H9 (cell line): ENCODE measurements around the gene PDE4B. TPM values are rescaled to one million over a fixed set of nuclear protein-coding genes. Genes with fewer than 3 reads are reported as not detected.

Experiments
- DNase-seq: peaks from one replicate; pipeline ENCODE4 v3.0.0-alpha.2; 2017
- H2AFZ ChIP-seq: one replicate; pipeline ENCODE4 v1.6.1; 2013; ENCODE audit warnings: mild to moderate bottlenecking, low read length, control low read depth, moderate library complexity
- H2AK5ac ChIP-seq: 2 replicates; pipeline ENCODE4 v1.6.1; 2013; ENCODE audit warnings: low read length, control low read depth, mixed read lengths; ENCODE audit not compliant: insufficient read length
- H2BK120ac ChIP-seq: one replicate; pipeline ENCODE4 v1.6.1; 2013; ENCODE audit warnings: low read depth, mild to moderate bottlenecking, low read length, control low read depth, inconsistent platforms; ENCODE audit not compliant: poor library complexity, severe bottlenecking
- H2BK12ac ChIP-seq: 2 replicates; pipeline ENCODE4 v1.6.1; 2013; ENCODE audit warnings: low read length, control low read depth, mixed read lengths, low read depth; ENCODE audit not compliant: insufficient read length
- H2BK15ac ChIP-seq: 2 replicates; pipeline ENCODE4 v1.6.1; 2013; ENCODE audit warnings: low read depth, low read length, control low read depth
- H2BK20ac ChIP-seq: one replicate; pipeline ENCODE4 v1.6.1; 2013; ENCODE audit warnings: low read depth, mild to moderate bottlenecking, low read length, control low read depth, inconsistent platforms; ENCODE audit not compliant: poor library complexity, severe bottlenecking
- H2BK5ac ChIP-seq: 2 replicates; pipeline ENCODE4 v1.6.1; 2013; ENCODE audit warnings: low read length, control low read depth, mixed read lengths; ENCODE audit not compliant: insufficient read length
- H3K14ac ChIP-seq: 2 replicates; pipeline ENCODE4 v1.6.1; 2013; ENCODE audit warnings: low read length, control low read depth; ENCODE audit not compliant: insufficient read depth
- H3K18ac ChIP-seq: 2 replicates; pipeline ENCODE4 v1.6.1; 2013; ENCODE audit warnings: low read depth, mild to moderate bottlenecking, mixed read lengths, low read length, control low read depth; ENCODE audit not compliant: insufficient read length
- H3K23ac ChIP-seq: 2 replicates; pipeline ENCODE4 v1.6.1; 2013; ENCODE audit warnings: low read length, control low read depth, mixed read lengths, low read depth; ENCODE audit not compliant: insufficient read length
- H3K23me2 ChIP-seq: 2 replicates; pipeline ENCODE4 v1.6.1; 2013; ENCODE audit warnings: low read depth, mild to moderate bottlenecking, mixed read lengths, low read length, control low read depth; ENCODE audit not compliant: insufficient read length, poor library complexity, severe bottlenecking
- H3K27ac ChIP-seq: 2 replicates; pipeline ENCODE4 v1.5.1; 2013; ENCODE audit warnings: low read length, control low read depth, mixed read lengths, low read depth; ENCODE audit not compliant: insufficient read length
- H3K27me3 ChIP-seq: 2 replicates; pipeline ENCODE4 v1.6.1; 2013; ENCODE audit warnings: low read length, control low read depth, inconsistent platforms; ENCODE audit not compliant: insufficient read depth
- H3K4ac ChIP-seq: 2 replicates; pipeline ENCODE4 v1.6.1; 2013; ENCODE audit warnings: low read depth, mild to moderate bottlenecking, control low read depth, inconsistent platforms, low read length, moderate library complexity
- H3K4me1 ChIP-seq: 2 replicates; pipeline ENCODE4 v1.6.1; 2013; ENCODE audit warnings: low read length, control low read depth, inconsistent platforms; ENCODE audit not compliant: insufficient read depth
- H3K4me2 ChIP-seq: 2 replicates; pipeline ENCODE4 v1.6.1; 2013; ENCODE audit warnings: low read length, control low read depth, mixed read lengths; ENCODE audit not compliant: insufficient read length, insufficient read depth
- H3K56ac ChIP-seq: 2 replicates; pipeline ENCODE4 v1.6.1; 2013; ENCODE audit warnings: low read depth, mild to moderate bottlenecking, mixed read lengths, low read length, control low read depth; ENCODE audit not compliant: insufficient read length
- H3K79me1 ChIP-seq: 2 replicates; pipeline ENCODE4 v1.6.1; 2013; ENCODE audit warnings: low read depth, mild to moderate bottlenecking, moderate library complexity, low read length, control low read depth, inconsistent platforms; ENCODE audit not compliant: insufficient read depth, poor library complexity, severe bottlenecking
- H3K79me2 ChIP-seq: 2 replicates; pipeline ENCODE4 v1.6.1; 2013; ENCODE audit warnings: low read length, control low read depth, inconsistent platforms; ENCODE audit not compliant: insufficient read depth
- H3K9ac ChIP-seq: 2 replicates; pipeline ENCODE4 v1.6.1; 2013; ENCODE audit warnings: low read length, control low read depth, mixed read lengths; ENCODE audit not compliant: insufficient read length; ENCODE audit errors: extremely low read depth
- H3K9me3 ChIP-seq: one replicate; pipeline ENCODE4 v1.6.1; 2013; ENCODE audit warnings: low read depth, low read length, inconsistent platforms; ENCODE audit not compliant: control insufficient read depth
- H3T11ph ChIP-seq: one replicate; pipeline ENCODE4 v1.6.1; 2013; ENCODE audit warnings: mild to moderate bottlenecking, low read length, control low read depth, inconsistent platforms
- H4K20me1 ChIP-seq: one replicate; pipeline ENCODE4 v1.6.1; 2013; ENCODE audit not compliant: control insufficient read depth, insufficient read length, insufficient read depth
- H4K5ac ChIP-seq: 2 replicates; pipeline ENCODE4 v1.6.1; 2013; ENCODE audit warnings: low read depth, mild to moderate bottlenecking, mixed read lengths, low read length, control low read depth; ENCODE audit not compliant: insufficient read length
- H4K8ac ChIP-seq: replicated peaks from 2 replicates; pipeline ENCODE4 v1.6.1; 2013; ENCODE audit warnings: low read length, control low read depth, mixed read lengths, low read depth; ENCODE audit not compliant: insufficient read length
- H4K91ac ChIP-seq: 2 replicates; pipeline ENCODE4 v1.6.1; 2013; ENCODE audit warnings: low read depth, mild to moderate bottlenecking, moderate library complexity, mixed read lengths, low read length, control low read depth; ENCODE audit not compliant: insufficient read length
- H3K27ac Mint-ChIP-seq, 3 experiments: 2 replicates in 2 of 3; 3 replicates in 1 of 3; pipeline ENCODE4 v1.8.0; 2020 to 2021; ENCODE audit warnings: mixed read lengths in 3 of 3, mild to moderate bottlenecking in 1 of 3, moderate library complexity in 1 of 3
- H3K27me3 Mint-ChIP-seq: 2 replicates; pipeline ENCODE4 v1.8.0; 2021; ENCODE audit warnings: low read depth, mild to moderate bottlenecking, moderate library complexity, mixed read lengths
- H3K36me3 Mint-ChIP-seq, 3 experiments: 2 replicates in 2 of 3; 3 replicates in 1 of 3; pipeline ENCODE4 v1.8.0; 2020 to 2021; ENCODE audit warnings: low read depth in 3 of 3, mixed read lengths in 3 of 3; ENCODE audit not compliant: insufficient read depth in 1 of 3
- H3K4me1 Mint-ChIP-seq, 2 experiments: 2 replicates each; pipeline ENCODE4 v1.8.0; 2020; ENCODE audit warnings: mixed read lengths in 2 of 2
- H3K4me3 Mint-ChIP-seq, 2 experiments: 2 replicates in 1 of 2; 3 replicates in 1 of 2; pipeline ENCODE4 v1.8.0; 2020 to 2021; ENCODE audit warnings: mild to moderate bottlenecking in 2 of 2, mixed read lengths in 2 of 2, moderate library complexity in 1 of 2
- H3K9me3 Mint-ChIP-seq, 2 experiments: 2 replicates in 1 of 2; 3 replicates in 1 of 2; pipeline ENCODE4 v1.8.0; 2020; ENCODE audit warnings: mild to moderate bottlenecking in 2 of 2, mixed read lengths in 2 of 2, moderate library complexity in 1 of 2
- WGBS: extraction: QIAGEN DNeasy Blood & Tissue Kit; methylation state at CpG from one replicate; pipeline ENCODE4 v1.1.7; 2013; ENCODE audit warnings: missing lambda C conversion rate, low lambda C conversion rate, mixed read lengths; ENCODE audit not compliant: insufficient read length; ENCODE audit errors: extremely low coverage; 5-methylcytosine and 5-hydroxymethylcytosine counted together
- total RNA-seq: library from RNA; stranded (reverse); gene quantifications from 2 replicates; pipeline ENCODE4 v1.2.1, GENCODE V29; 2021
- TF ChIP-seq, protein P1 (sequence below): fragments of 200-600 bp; sonication (generic); conservative IDR thresholded peaks from 3 replicates; pipeline ENCODE4 v1.8.0; 2021; ENCODE audit warnings: antibody characterized with exemption, mild to moderate bottlenecking

The PDE4B gene
- total RNA-seq, 1 experiment from 2014 or later = 19.8 TPM

DNA sequence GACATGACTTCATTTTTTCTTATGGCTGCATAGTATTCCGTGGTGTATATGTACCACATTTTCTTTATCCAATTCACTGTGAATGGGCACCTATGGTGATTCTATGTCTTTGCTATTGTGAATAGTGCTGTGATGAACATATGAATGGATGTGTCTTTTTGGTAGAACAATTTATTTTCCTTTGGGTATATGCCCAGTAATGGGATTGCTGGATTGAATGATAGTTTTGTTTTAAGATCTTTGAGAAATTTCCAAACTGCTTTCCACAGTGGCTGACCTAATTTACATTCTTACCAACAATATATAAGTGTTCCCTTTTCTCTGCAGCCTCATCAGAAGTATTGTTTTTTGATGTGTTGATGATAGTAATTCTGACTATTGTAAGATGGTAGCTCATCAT lies 379.6 kb downstream of the PDE4B start:
- Histone ChIP-seq H2BK120ac (no peak overlapping the region), H3K14ac (no peak overlapping the region), H3K4ac (no peak overlapping the region), H2BK5ac (no peak overlapping the region), H3K23me2 (no peaks in the 10 kb centered on the region), H3K27me3 (peaks cover 2% of the 10 kb centered on the region; the same call in 1 of the 2 replicates), H2BK15ac (no peak overlapping the region), H3K9me3 (no peaks in the 10 kb centered on the region), H4K20me1 (no peaks in the 10 kb centered on the region), H3K79me2 (no peaks in the 10 kb centered on the region), H3K27ac (no peak overlapping the region), H2BK12ac (no peak overlapping the region), H3K4me1 (no peaks in the 10 kb centered on the region), H3K18ac (no peak overlapping the region), H3K23ac (no peak overlapping the region), H3K4me2 (no peak overlapping the region), H3K9ac (no peak overlapping the region), H3T11ph (no peak overlapping the region), H2BK20ac (no peak overlapping the region), H4K5ac (no peak overlapping the region), H4K91ac (no peak overlapping the region), H2AK5ac (no peak overlapping the region), H2AFZ (no peak overlapping the region), H4K8ac (no peak overlapping the region), H3K56ac (no peak overlapping the region), H3K79me1 (no peaks in the 10 kb centered on the region)
- TF ChIP-seq, protein P1, sequence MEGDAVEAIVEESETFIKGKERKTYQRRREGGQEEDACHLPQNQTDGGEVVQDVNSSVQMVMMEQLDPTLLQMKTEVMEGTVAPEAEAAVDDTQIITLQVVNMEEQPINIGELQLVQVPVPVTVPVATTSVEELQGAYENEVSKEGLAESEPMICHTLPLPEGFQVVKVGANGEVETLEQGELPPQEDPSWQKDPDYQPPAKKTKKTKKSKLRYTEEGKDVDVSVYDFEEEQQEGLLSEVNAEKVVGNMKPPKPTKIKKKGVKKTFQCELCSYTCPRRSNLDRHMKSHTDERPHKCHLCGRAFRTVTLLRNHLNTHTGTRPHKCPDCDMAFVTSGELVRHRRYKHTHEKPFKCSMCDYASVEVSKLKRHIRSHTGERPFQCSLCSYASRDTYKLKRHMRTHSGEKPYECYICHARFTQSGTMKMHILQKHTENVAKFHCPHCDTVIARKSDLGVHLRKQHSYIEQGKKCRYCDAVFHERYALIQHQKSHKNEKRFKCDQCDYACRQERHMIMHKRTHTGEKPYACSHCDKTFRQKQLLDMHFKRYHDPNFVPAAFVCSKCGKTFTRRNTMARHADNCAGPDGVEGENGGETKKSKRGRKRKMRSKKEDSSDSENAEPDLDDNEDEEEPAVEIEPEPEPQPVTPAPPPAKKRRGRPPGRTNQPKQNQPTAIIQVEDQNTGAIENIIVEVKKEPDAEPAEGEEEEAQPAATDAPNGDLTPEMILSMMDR = no peak
- Mint-ChIP-seq H3K27ac (no peak overlapping the region), H3K9me3 (no peaks in the 10 kb centered on the region), H3K4me3 (no peak overlapping the region), H3K27me3 (no peaks in the 10 kb centered on the region; the same call in 1 of the 2 replicates), H3K36me3 (no peaks in the 10 kb centered on the region), H3K4me1 (peaks cover 3 to 8% of the 10 kb centered on the region in 2 experiments; a peak in 2 of 4 replicates)
- WGBS = no CpG with 5 or more reads among the region's 1 CpG
- DNase-seq = no peak
